Naive thymus-derived CD4-positive, alpha-beta T cell (primary cell): ENCODE results near the gene CD151. TPM values are rescaled to one million over a fixed set of nuclear protein-coding genes. Genes with fewer than 3 reads are reported as not detected.

Source experiments
- ATAC-seq: fragments of 150-1000 bp; cut with Tn5 transposase; 2 replicates; pipeline ENCODE4 v1.10.0; 2021; ENCODE audit warnings: mild to moderate bottlenecking, moderate library complexity
- CTCF ChIA-PET: fragments of 350-600 bp; sonication (Branson Sonifier 250); formaldehyde crosslinking; loops from one replicate; lab custom pipeline; 2021; ENCODE audit warnings: antibody characterized with exemption; lab: Charles Lee
- POLR2A ChIA-PET: fragments of 350-600 bp; sonication (Branson Sonifier 250); formaldehyde crosslinking; loops from one replicate; lab custom pipeline; 2021; ENCODE audit warnings: antibody characterized with exemption, inconsistent platforms; lab: Charles Lee
- DNase-seq, 9 donors: peaks; one replicate each; pipeline versions ENCODE4 v3.0.0 to v3.0.0-alpha.2; 2020 to 2022; ENCODE audit warnings: mixed read lengths in 1 of 9
- H3K27ac ChIP-seq: one replicate; pipeline ENCODE4 v1.7.0; 2013; ENCODE audit warnings: mild to moderate bottlenecking, low read depth, low read length, moderate library complexity
- H3K27me3 ChIP-seq, 2 donors: one replicate each; pipeline ENCODE4 v1.7.0; 2013; ENCODE audit warnings: low read length in 2 of 2, mild to moderate bottlenecking in 2 of 2, moderate library complexity in 2 of 2; ENCODE audit not compliant: control insufficient read depth in 2 of 2, insufficient read depth in 2 of 2
- H3K36me3 ChIP-seq, 3 experiments: 1 replicate in 2 of 3; 2 replicates in 1 of 3; pipeline ENCODE4 v1.7.0; 2013; ENCODE audit warnings: low read length in 3 of 3, mild to moderate bottlenecking in 3 of 3, moderate library complexity in 1 of 3; ENCODE audit not compliant: insufficient read depth in 3 of 3, control insufficient read depth in 2 of 3
- H3K4me1 ChIP-seq, 2 donors: one replicate each; pipeline ENCODE4 v1.7.0; 2013; ENCODE audit warnings: low read length in 2 of 2, mild to moderate bottlenecking in 2 of 2, moderate library complexity in 1 of 2; ENCODE audit not compliant: control insufficient read depth in 2 of 2, insufficient read depth in 2 of 2
- H3K4me3 ChIP-seq: 2 replicates; pipeline ENCODE4 v1.7.0; 2013; ENCODE audit warnings: mild to moderate bottlenecking, low read length
- H3K9me3 ChIP-seq, 3 experiments: 1 replicate in 2 of 3; 2 replicates in 1 of 3; pipeline ENCODE4 v1.7.0; 2013; ENCODE audit warnings: low read length in 3 of 3; ENCODE audit not compliant: control insufficient read depth in 2 of 3
- H3K27ac Mint-ChIP-seq, 9 donors: one replicate each; pipeline ENCODE4 v1.8.0; 2020 to 2022; ENCODE audit warnings: mixed read lengths in 9 of 9, mild to moderate bottlenecking in 8 of 9, moderate library complexity in 5 of 9, inconsistent platforms in 2 of 9
- H3K27me3 Mint-ChIP-seq, 5 donors: one replicate each; pipeline ENCODE4 v1.8.0; 2021 to 2022; ENCODE audit warnings: mixed read lengths in 5 of 5, mild to moderate bottlenecking in 1 of 5
- H3K36me3 Mint-ChIP-seq, 5 donors: one replicate each; pipeline ENCODE4 v1.8.0; 2020 to 2022; ENCODE audit warnings: mixed read lengths in 5 of 5, mild to moderate bottlenecking in 3 of 5, inconsistent platforms in 1 of 5
- H3K4me1 Mint-ChIP-seq, 7 donors: one replicate each; pipeline ENCODE4 v1.8.0; 2020 to 2022; ENCODE audit warnings: mixed read lengths in 7 of 7, mild to moderate bottlenecking in 3 of 7, inconsistent platforms in 1 of 7
- H3K4me3 Mint-ChIP-seq, 10 donors: one replicate each; pipeline ENCODE4 v1.8.0; 2020 to 2022; ENCODE audit warnings: mild to moderate bottlenecking in 10 of 10, mixed read lengths in 10 of 10, moderate library complexity in 6 of 10, inconsistent platforms in 2 of 10
- H3K9me3 Mint-ChIP-seq, 11 donors: one replicate each; pipeline ENCODE4 v1.8.0; 2020 to 2022; ENCODE audit warnings: mixed read lengths in 11 of 11, mild to moderate bottlenecking in 4 of 11, inconsistent platforms in 1 of 11, moderate library complexity in 1 of 11
- intact Hi-C, 2 donors: fragments of 100-400 bp; cut with micrococcal nuclease; formaldehyde crosslinking; loops; one replicate each; pipeline ENCODE4 v1.15.1; 2023
- polyA plus RNA-seq, 2 donors: library from polyadenylated mRNA; unstranded; fragments of 300-500 nt; fragmentation: Illumina TruSeq; gene quantifications; one replicate each; pipeline ENCODE4 v1.2.3, GENCODE V29; 2021
- total RNA-seq, 6 experiments: library from RNA in 5 of 6; stranded (reverse) in 5 of 6; gene quantifications; 1 replicate in 5 of 6; 2 replicates in 1 of 6; pipeline ENCODE4 v1.2.3 and lab custom pipeline; 2021 to 2026

Gene CD151
- total and polyA plus RNA-seq, 7 experiments from 2014 or later, result 4.0 to 62.9 (median 9.8) TPM

DNA sequence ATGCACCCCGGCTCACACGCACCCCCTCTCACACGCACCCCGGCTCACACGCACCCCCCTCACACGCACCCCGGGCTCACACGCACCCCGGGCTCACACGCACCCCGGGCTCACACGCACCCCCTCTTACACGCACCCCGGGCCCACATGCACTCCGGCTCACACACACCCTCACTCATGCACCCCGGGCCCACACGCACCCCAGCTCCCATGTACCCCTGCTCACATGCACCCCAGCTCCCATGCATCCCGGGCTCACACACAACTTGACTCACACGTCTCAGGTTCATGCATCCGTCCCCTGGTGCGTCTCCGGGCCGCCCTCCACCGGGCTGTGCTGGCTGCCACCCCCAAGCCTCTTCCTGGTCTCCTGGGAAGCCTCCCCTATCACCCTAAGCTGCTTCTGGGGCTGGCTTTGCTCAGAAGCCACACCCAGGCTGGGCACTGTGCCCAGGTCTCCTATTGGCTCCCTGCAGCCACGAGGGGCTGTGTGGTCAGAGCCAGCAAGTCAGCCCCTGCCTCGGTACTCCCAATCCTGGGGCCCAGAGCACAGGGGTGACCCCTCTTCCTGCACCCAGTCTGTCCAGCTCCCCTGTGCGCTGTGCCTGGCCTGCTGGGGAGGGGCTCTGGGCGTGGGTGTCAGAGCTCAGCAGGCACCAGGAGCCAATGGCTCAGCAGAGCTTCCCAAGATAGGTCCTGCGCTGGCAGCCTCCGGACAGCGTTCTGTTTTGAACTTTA lies 26.8 kb downstream of the CD151 start:
- H3K4me3 Mint-ChIP-seq, result no peak overlapping the region
- ChIA-PET POLR2A (interaction anchor here (0.5 to 0.7 kb wide), 2 partner anchors 16 to 37 kb away, joined by 3 read pairs; partner anchors contain the start of gene TSPAN4), CTCF (no interaction called here)
- H3K9me3 Mint-ChIP-seq, result no peaks in the 10 kb centered on the region
- peaks cover 0 to 13% (median 0%) of the 10 kb centered on the region in 7 donors for H3K4me1 Mint-ChIP-seq
- no peaks in the 10 kb centered on the region for H3K36me3 Mint-ChIP-seq
- Histone ChIP-seq H3K27me3 (no peaks in the 10 kb centered on the region), H3K4me1 (no peaks in the 10 kb centered on the region), H3K36me3 (no peaks in the 10 kb centered on the region), H3K4me3 (no peak overlapping the region), H3K9me3 (no peaks in the 10 kb centered on the region), H3K27ac (no peak overlapping the region)
- ATAC-seq (no peak), DNase-seq (no peak)
- H3K27me3 Mint-ChIP-seq, result no peaks in the 10 kb centered on the region
- H3K27ac Mint-ChIP-seq, result no peak overlapping the region
- intact Hi-C loops, result no loop called here

DNA sequence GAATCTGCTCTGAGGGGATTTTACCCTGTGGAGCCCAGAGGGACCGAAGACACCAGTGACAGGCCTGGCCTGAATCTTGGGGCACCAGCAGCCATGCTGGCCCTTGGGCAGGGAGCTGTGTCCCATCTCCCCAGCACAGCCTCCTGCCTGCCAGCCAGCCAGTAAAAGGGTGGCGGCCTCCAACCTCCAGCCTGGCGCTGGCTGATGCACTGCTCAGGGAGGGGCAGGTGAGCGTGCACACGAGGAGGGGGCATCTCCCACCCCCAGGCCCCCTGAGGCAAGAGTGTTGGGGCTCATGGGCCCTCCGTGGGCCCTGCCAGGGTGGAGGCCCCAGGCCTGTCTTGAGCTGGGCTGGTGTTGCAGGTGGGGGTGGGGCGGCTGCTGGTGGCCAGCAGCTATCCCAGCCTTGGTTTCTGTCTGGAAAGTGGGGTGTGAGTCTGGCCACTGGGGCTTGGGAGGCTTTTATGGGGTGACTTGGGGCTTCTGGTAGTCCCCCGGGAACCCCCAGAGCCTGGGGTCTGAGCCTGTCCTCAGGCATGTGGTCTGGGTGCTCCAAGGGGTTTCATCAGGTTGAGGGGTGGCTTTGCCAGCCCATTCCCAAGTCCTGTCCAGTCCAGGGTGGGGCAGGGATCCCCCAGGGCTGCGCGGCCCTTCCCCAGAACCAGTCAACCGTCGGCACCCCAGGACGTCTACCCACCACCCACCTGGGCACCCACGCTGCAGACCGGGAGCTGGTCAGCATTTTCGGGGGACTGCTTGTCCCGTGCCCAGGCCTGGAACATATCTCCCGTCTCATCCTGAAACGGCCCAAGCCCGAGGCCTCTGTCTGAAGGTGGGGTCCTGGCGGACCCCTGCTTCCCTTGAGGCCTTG lies 27.7 kb downstream of the CD151 start:
- ChIA-PET POLR2A (interaction anchor here (0.7 kb wide), 1 partner anchor 17 kb away, joined by 3 read pairs; the partner anchor contains the start of gene TSPAN4), CTCF (no interaction called here)
- Mint-ChIP-seq H3K36me3 (no peaks in the 10 kb centered on the region), H3K27me3 (no peaks in the 10 kb centered on the region), H3K4me1 (peaks cover 0 to 13% (median 0%) of the 10 kb centered on the region in 7 donors), H3K27ac (peak overlapping the region in 1 of 9 donors; percentile 21), H3K9me3 (no peaks in the 10 kb centered on the region), H3K4me3 (no peak overlapping the region)
- intact Hi-C loops, result no loop called here
- ATAC-seq (no peak), DNase-seq (no peak)
- no peaks in the 10 kb centered on the region for H3K27me3 ChIP-seq
- H3K4me3 ChIP-seq, result no peak overlapping the region
- no peak overlapping the region for H3K27ac ChIP-seq
- no peaks in the 10 kb centered on the region for H3K9me3 ChIP-seq
- H3K4me1 ChIP-seq, result no peaks in the 10 kb centered on the region
- H3K36me3 ChIP-seq, result no peaks in the 10 kb centered on the region

DNA sequence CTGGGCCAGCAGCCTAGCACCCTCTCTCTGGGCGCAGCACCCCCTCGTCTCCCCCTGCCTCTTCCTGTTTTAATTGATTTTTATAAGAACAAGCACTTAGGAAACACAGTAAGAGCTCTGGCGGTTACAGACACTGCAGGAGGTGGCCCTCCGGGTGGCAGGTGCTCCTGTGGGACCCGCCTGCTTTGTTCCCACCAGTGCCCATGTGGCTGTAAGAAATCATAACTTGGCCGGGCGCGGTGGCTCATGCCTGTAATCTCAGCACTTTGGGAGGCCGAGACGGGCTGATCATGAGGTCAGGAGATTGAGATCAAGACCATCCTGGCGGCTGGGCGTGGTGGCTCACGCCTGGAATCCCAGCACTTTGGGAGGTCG lies 28.3 kb downstream of the CD151 start:
- Histone ChIP-seq H3K4me3 (no peak overlapping the region), H3K27me3 (no peaks in the 10 kb centered on the region), H3K36me3 (no peaks in the 10 kb centered on the region), H3K9me3 (no peaks in the 10 kb centered on the region), H3K27ac (no peak overlapping the region), H3K4me1 (no peaks in the 10 kb centered on the region)
- Mint-ChIP-seq H3K27ac (peak overlapping the region in 1 of 9 donors; percentile 21), H3K27me3 (no peaks in the 10 kb centered on the region), H3K36me3 (no peaks in the 10 kb centered on the region), H3K4me1 (peaks cover 0 to 13% (median 0%) of the 10 kb centered on the region in 7 donors), H3K9me3 (no peaks in the 10 kb centered on the region), H3K4me3 (no peak overlapping the region)
- no peak for ATAC-seq
- POLR2A ChIA-PET, result no interaction called here
- CTCF ChIA-PET, result no interaction called here
- intact Hi-C loops, result no loop called here
- DNase-seq, result no peak

DNA sequence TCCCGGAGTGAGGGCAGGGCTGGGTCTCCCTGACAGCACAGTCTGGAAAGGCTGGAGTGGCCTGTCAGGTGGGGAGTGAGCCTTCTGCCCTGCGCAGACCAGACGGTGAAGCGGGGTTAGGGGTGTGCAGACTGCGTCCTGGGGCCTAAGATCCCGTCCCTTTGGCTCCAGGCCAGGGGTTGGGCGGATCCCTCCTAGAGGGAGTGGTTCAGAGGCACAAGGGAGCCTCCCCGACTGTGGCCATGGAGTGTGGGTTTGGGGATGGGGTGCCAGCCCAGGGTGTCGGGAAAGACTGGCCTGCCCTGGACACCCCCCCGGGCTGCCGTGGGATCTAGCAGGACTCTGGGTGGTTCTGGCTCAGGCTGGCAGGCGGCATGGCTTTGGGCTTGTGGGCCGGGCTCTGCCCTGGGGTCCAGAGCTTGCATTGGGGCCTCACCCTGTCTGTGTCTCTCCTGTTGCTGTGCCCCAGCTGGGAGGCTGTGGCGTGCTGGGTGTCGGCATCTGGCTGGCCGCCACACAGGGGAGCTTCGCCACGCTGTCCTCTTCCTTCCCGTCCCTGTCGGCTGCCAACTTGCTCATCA lies 29.4 kb downstream of the CD151 start:
- no peaks in the 10 kb centered on the region for H3K27me3 Mint-ChIP-seq
- H3K4me1 ChIP-seq, result no peaks in the 10 kb centered on the region
- intact Hi-C loops, result no loop called here
- H3K4me3 ChIP-seq, result no peak overlapping the region
- ATAC-seq (no peak), DNase-seq (no peak)
- no peak overlapping the region for H3K4me3 Mint-ChIP-seq
- no peaks in the 10 kb centered on the region for H3K36me3 ChIP-seq
- H3K36me3 Mint-ChIP-seq, result no peaks in the 10 kb centered on the region
- ChIA-PET CTCF (no interaction called here), POLR2A (no interaction called here)
- no peak overlapping the region for H3K27ac ChIP-seq
- H3K9me3 Mint-ChIP-seq, result no peaks in the 10 kb centered on the region
- no peaks in the 10 kb centered on the region for H3K27me3 ChIP-seq
- H3K27ac Mint-ChIP-seq, result peak overlapping the region in 1 of 9 donors; percentile 6
- peaks cover 0 to 8% (median 0%) of the 10 kb centered on the region in 7 donors for H3K4me1 Mint-ChIP-seq
- no peaks in the 10 kb centered on the region for H3K9me3 ChIP-seq

DNA sequence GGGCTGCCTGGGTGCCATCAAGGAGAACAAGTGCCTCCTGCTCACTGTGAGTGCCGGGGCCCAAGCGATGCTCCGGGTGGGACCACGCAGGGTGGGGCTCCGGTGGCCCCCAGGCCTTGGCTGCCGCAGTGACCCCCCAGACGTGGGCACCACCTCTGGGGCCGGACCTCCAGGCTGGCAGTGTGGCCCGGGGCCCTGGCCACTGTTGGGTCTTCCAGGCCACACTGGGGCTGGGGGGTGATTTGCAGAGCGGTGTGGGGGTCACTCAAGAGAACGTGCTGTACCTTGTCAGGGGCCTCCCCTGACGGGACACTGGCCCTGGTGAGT lies 29.9 kb downstream of the CD151 start:
- no peaks in the 10 kb centered on the region for H3K36me3 Mint-ChIP-seq
- H3K27me3 ChIP-seq, result no peaks in the 10 kb centered on the region
- H3K27ac ChIP-seq, result no peak overlapping the region
- POLR2A ChIA-PET, result no interaction called here
- no peak overlapping the region for H3K4me3 ChIP-seq
- intact Hi-C loops, result no loop called here
- peaks cover 0 to 8% (median 0%) of the 10 kb centered on the region in 7 donors for H3K4me1 Mint-ChIP-seq
- no peak overlapping the region for H3K27ac Mint-ChIP-seq
- no peaks in the 10 kb centered on the region for H3K9me3 ChIP-seq
- ATAC-seq (no peak), DNase-seq (no peak)
- no peak overlapping the region for H3K4me3 Mint-ChIP-seq
- no peaks in the 10 kb centered on the region for H3K36me3 ChIP-seq
- CTCF ChIA-PET, result no interaction called here
- H3K4me1 ChIP-seq, result no peaks in the 10 kb centered on the region
- no peaks in the 10 kb centered on the region for H3K9me3 Mint-ChIP-seq
- no peaks in the 10 kb centered on the region for H3K27me3 Mint-ChIP-seq

DNA sequence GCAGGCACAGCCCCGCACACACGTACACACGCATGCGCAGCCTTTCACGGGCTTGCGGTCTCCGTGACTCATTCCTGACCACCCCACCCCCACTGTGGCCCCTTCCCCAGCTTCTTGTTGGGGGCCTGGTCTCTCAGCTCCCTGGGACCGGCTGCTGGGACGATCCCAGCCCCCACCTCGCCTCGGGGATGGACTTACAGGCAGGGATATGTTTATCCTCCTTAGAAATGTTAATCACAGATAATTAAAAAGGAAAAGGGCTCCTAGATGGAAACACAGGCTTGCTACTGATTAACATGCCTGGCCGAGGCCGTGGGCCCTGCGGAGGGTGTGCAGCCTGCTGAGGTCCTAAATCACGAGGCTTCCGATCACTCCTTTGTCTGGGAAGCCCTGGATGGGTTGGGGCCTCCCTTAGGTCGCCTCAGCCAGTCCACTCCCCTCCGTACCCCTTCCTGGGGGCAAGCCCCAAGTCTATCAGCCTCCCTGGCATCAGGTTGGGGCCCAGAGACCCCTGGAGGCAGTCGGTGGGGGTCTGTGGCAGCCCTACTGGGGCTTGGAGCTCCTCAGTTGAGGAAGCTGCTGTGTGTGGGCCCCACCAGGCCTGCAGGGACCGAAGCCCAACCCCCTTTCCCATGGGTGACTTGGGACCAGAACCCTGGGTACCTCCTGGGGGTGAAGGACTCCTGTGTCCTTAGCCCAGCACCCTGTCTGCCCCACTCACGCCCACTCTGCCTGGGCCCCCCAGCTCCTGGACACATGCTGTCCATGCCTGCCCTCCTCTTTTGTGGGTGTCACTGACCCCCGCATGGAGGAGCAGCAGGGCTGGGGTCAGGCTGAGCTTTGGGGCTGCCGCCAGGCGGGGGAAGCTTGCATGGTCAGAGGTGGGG lies 30.5 kb downstream of the CD151 start:
- Histone ChIP-seq H3K9me3 (no peaks in the 10 kb centered on the region), H3K4me1 (no peaks in the 10 kb centered on the region), H3K36me3 (no peaks in the 10 kb centered on the region), H3K27me3 (no peaks in the 10 kb centered on the region), H3K4me3 (no peak overlapping the region), H3K27ac (no peak overlapping the region)
- H3K4me1 Mint-ChIP-seq, result peaks cover 0 to 8% (median 0%) of the 10 kb centered on the region in 7 donors
- H3K27ac Mint-ChIP-seq, result no peak overlapping the region
- intact Hi-C loops, result no loop called here
- DNase-seq (no peak), ATAC-seq (no peak)
- H3K27me3 Mint-ChIP-seq, result no peaks in the 10 kb centered on the region
- ChIA-PET CTCF (no interaction called here), POLR2A (no interaction called here)
- no peaks in the 10 kb centered on the region for H3K9me3 Mint-ChIP-seq
- H3K36me3 Mint-ChIP-seq, result no peaks in the 10 kb centered on the region
- H3K4me3 Mint-ChIP-seq, result no peak overlapping the region
